PC-9 (cell line): ENCODE results near the gene ZCCHC18. TPM values are rescaled to one million over a fixed set of nuclear protein-coding genes. Genes with fewer than 3 reads are reported as not detected.

Experiments used
- BruUV-seq: library from RNA; stranded (reverse); fragments of 400-500 nt; replicated peaks from 2 replicates; lab custom pipeline; 2021; lab: Mats Ljungman, UMichigan
- CTCF ChIA-PET: fragments of 300-600 bp; sonication (Branson Sonifier 250); formaldehyde crosslinking; loops from one replicate; lab custom pipeline; 2022; ENCODE audit warnings: antibody characterized with exemption; lab: Charles Lee
- POLR2A ChIA-PET: fragments of 300-600 bp; sonication (Branson Sonifier 250); formaldehyde crosslinking; loops from one replicate; lab custom pipeline; 2022; ENCODE audit warnings: antibody characterized with exemption; ENCODE audit not compliant: unreplicated experiment; lab: Charles Lee
- DNase-seq, 2 experiments: peaks; one replicate each; pipeline versions ENCODE4 v3.0.0 to v3.0.0-alpha.2; 2015 to 2022; ENCODE audit warnings: mixed read lengths in 1 of 2
- H2AFZ ChIP-seq: fragments of 200-600 bp; sonication (generic); 2 replicates; pipeline ENCODE4 v1.8.1; 2017; ENCODE audit warnings: antibody characterized with exemption
- H3F3A ChIP-seq: fragments of 200-600 bp; sonication (generic); 2 replicates; pipeline ENCODE4 v1.8.1; 2017; ENCODE audit warnings: antibody characterized with exemption, mild to moderate bottlenecking, low read depth; ENCODE audit not compliant: insufficient read depth
- H3K27ac ChIP-seq: fragments of 200-600 bp; sonication (generic); 2 replicates; pipeline ENCODE4 v1.6.1; 2016; ENCODE audit warnings: mixed run types
- H3K27me3 ChIP-seq: fragments of 200-600 bp; sonication (generic); 2 replicates; pipeline ENCODE4 v1.6.1; 2016; ENCODE audit warnings: low read depth, mixed run types; ENCODE audit not compliant: insufficient read depth
- H3K36me3 ChIP-seq: fragments of 200-600 bp; sonication (generic); 2 replicates; pipeline ENCODE4 v1.6.1; 2016; ENCODE audit warnings: low read depth, mixed run types
- H3K4me1 ChIP-seq: fragments of 200-600 bp; sonication (generic); replicated peaks from 2 replicates; pipeline ENCODE4 v1.6.1; 2016; ENCODE audit warnings: mixed run types; ENCODE audit not compliant: insufficient read depth
- H3K4me2 ChIP-seq: fragments of 200-600 bp; sonication (generic); 2 replicates; pipeline ENCODE4 v1.6.1; 2017; ENCODE audit warnings: mixed run types
- H3K4me3 ChIP-seq: fragments of 200-600 bp; sonication (generic); 2 replicates; pipeline ENCODE4 v1.6.1; 2016; ENCODE audit warnings: mixed run types
- H3K79me2 ChIP-seq: fragments of 200-600 bp; sonication (generic); 2 replicates; pipeline ENCODE4 v1.6.1; 2017; ENCODE audit warnings: low read depth, mixed run types
- H3K9me2 ChIP-seq: fragments of 200-600 bp; sonication (generic); 2 replicates; pipeline ENCODE4 v1.8.1; 2017; ENCODE audit warnings: mild to moderate bottlenecking; ENCODE audit not compliant: insufficient read depth
- H3K9me3 ChIP-seq: fragments of 200-600 bp; sonication (generic); 2 replicates; pipeline ENCODE4 v1.8.1; 2016; ENCODE audit warnings: low read depth; ENCODE audit not compliant: insufficient read depth
- H4K20me1 ChIP-seq: fragments of 200-600 bp; sonication (generic); 2 replicates; pipeline ENCODE4 v1.8.1; 2017; ENCODE audit not compliant: insufficient read depth
- CTCF ChIP-seq: fragments of 200-600 bp; sonication (generic); conservative IDR thresholded peaks from 2 replicates; pipeline ENCODE4 v1.6.1; 2017; ENCODE audit warnings: mixed run types, antibody characterized with exemption, mild to moderate bottlenecking, moderate library complexity
- EZH2 ChIP-seq: fragments of 200-600 bp; sonication (generic); IDR thresholded peaks from 2 replicates; pipeline ENCODE4 v1.8.0; 2017; ENCODE audit warnings: antibody characterized with exemption, low read depth
- intact Hi-C: fragments of 100-400 bp; cut with micrococcal nuclease; formaldehyde crosslinking; loops from one replicate; pipeline ENCODE4 v1.10.0; 2022; ENCODE audit not compliant: unreplicated experiment
- total RNA-seq: library from RNA; stranded (reverse); gene quantifications from 2 replicates; pipeline ENCODE4 v1.2.3, GENCODE V29; 2021

ZCCHC18 gene
- total RNA-seq, 1 experiment from 2014 or later, result not detected

- ChIA-PET CTCF (no interaction called here), POLR2A (interaction anchor here (0.8 kb wide), 1 partner anchor 34 kb away, joined by 17 read pairs; the partner anchor contains the start of gene SLC25A53)
- no peaks in the 10 kb centered on the region for H3K27me3 ChIP-seq
- no peak overlapping the region for H3K4me3 ChIP-seq
- H3K27ac ChIP-seq, result no peak overlapping the region
- H2AFZ ChIP-seq, result no peak overlapping the region
- H3K79me2 ChIP-seq, result no peaks in the 10 kb centered on the region
- no peaks in the 10 kb centered on the region for H3F3A ChIP-seq
- intact Hi-C loops, result no loop called here
- H3K9me3 ChIP-seq, result no peaks in the 10 kb centered on the region
- H3K9me2 ChIP-seq, result no peaks in the 10 kb centered on the region
- TF ChIP-seq EZH2 (no peak), CTCF (no peak)
- no peak overlapping the region for H3K4me2 ChIP-seq
- no TSS peak for BruUV-seq
- no peaks in the 10 kb centered on the region for H3K36me3 ChIP-seq
- no peaks in the 10 kb centered on the region for H3K4me1 ChIP-seq
- no peaks in the 10 kb centered on the region for H4K20me1 ChIP-seq
- no peak for DNase-seq
Measured at GRCh38 chrX:104122829-104123228, 10.5 kb downstream of the ZCCHC18 start.

- ChIA-PET POLR2A (no interaction called here), CTCF (no interaction called here)
- H3K4me3 ChIP-seq, result no peak overlapping the region
- DNase-seq, result no peak
- no peak overlapping the region for H3K4me2 ChIP-seq
- H3F3A ChIP-seq, result no peaks in the 10 kb centered on the region
- no peaks in the 10 kb centered on the region for H3K9me3 ChIP-seq
- no peak overlapping the region for H3K27ac ChIP-seq
- H4K20me1 ChIP-seq, result no peaks in the 10 kb centered on the region
- no peak overlapping the region for H2AFZ ChIP-seq
- no peaks in the 10 kb centered on the region for H3K27me3 ChIP-seq
- H3K36me3 ChIP-seq, result no peaks in the 10 kb centered on the region
- no peak for TF ChIP-seq CTCF
- TF ChIP-seq EZH2, result no peak
- no TSS peak for BruUV-seq
- intact Hi-C loops, result no loop called here
- no peaks in the 10 kb centered on the region for H3K4me1 ChIP-seq
- H3K79me2 ChIP-seq, result no peaks in the 10 kb centered on the region
- H3K9me2 ChIP-seq, result no peaks in the 10 kb centered on the region
Measured at GRCh38 chrX:104126856-104127255, 14.5 kb downstream of the ZCCHC18 start.

GRCh38 chrX:104130808-104131207 is 18.5 kb downstream of the ZCCHC18 start:
- no peaks in the 10 kb centered on the region for H4K20me1 ChIP-seq
- no peak overlapping the region for H3K4me3 ChIP-seq
- no peaks in the 10 kb centered on the region for H3K27me3 ChIP-seq
- H3K4me2 ChIP-seq, result no peak overlapping the region
- no peaks in the 10 kb centered on the region for H3F3A ChIP-seq
- TF ChIP-seq EZH2, result no peak
- no peak for TF ChIP-seq CTCF
- no peaks in the 10 kb centered on the region for H3K79me2 ChIP-seq
- no peaks in the 10 kb centered on the region for H3K4me1 ChIP-seq
- POLR2A ChIA-PET, result no interaction called here
- no peak overlapping the region for H2AFZ ChIP-seq
- CTCF ChIA-PET, result no interaction called here
- DNase-seq, result no peak
- no TSS peak for BruUV-seq
- no peaks in the 10 kb centered on the region for H3K9me2 ChIP-seq
- no peaks in the 10 kb centered on the region for H3K36me3 ChIP-seq
- H3K27ac ChIP-seq, result no peak overlapping the region
- no peaks in the 10 kb centered on the region for H3K9me3 ChIP-seq
- intact Hi-C loops, result no loop called here
